MCF 10A (cell line): ENCODE results near the gene CASTOR1. TPM values are rescaled to one million over a fixed set of nuclear protein-coding genes. Genes with fewer than 3 reads are reported as not detected.

ENCODE experiments used
- BruUV-seq: library from RNA; stranded (reverse); fragments of 400-500 nt; replicated peaks from 2 replicates; lab custom pipeline; 2021; lab: Mats Ljungman, UMichigan
- CTCF ChIA-PET: fragments of 300-600 bp; sonication (Branson Sonifier 250); formaldehyde crosslinking; extraction: SDS; loops from one replicate; lab custom pipeline; 2021; ENCODE audit warnings: antibody characterized with exemption, inconsistent platforms; lab: Yijun Ruan, JAX
- POLR2A ChIA-PET: fragments of 300-600, 350-650 bp; sonication (Branson Sonifier 250); formaldehyde crosslinking; extraction: SDS; loops from one replicate; lab custom pipeline; 2020; ENCODE audit warnings: antibody characterized with exemption, inconsistent platforms; lab: Yijun Ruan, JAX
- DNase-seq: peaks from one replicate; pipeline ENCODE4 v3.0.0-alpha.2; 2018; ENCODE audit not compliant: unreplicated experiment
- H3K27ac Mint-ChIP-seq: one replicate; pipeline ENCODE4 v1.8.0; 2022; ENCODE audit warnings: mild to moderate bottlenecking, low read depth, mixed read lengths; ENCODE audit not compliant: unreplicated experiment
- H3K27me3 Mint-ChIP-seq: one replicate; pipeline ENCODE4 v1.8.0; 2022; ENCODE audit warnings: mixed read lengths; ENCODE audit not compliant: insufficient read depth, unreplicated experiment
- H3K36me3 Mint-ChIP-seq: one replicate; pipeline ENCODE4 v1.8.0; 2022; ENCODE audit warnings: mild to moderate bottlenecking, moderate library complexity, mixed read lengths; ENCODE audit not compliant: insufficient read depth, unreplicated experiment
- H3K4me1 Mint-ChIP-seq: one replicate; pipeline ENCODE4 v1.8.0; 2022; ENCODE audit warnings: mixed read lengths; ENCODE audit not compliant: insufficient read depth, unreplicated experiment
- H3K4me3 Mint-ChIP-seq: one replicate; pipeline ENCODE4 v1.8.0; 2022; ENCODE audit warnings: mild to moderate bottlenecking, moderate library complexity, mixed read lengths; ENCODE audit not compliant: unreplicated experiment
- H3K9me3 Mint-ChIP-seq: one replicate; pipeline ENCODE4 v1.8.0; 2022; ENCODE audit warnings: mixed read lengths; ENCODE audit not compliant: unreplicated experiment
- intact Hi-C: fragments of 100-400 bp; cut with micrococcal nuclease; formaldehyde crosslinking; loops from 2 replicates; pipeline ENCODE4 v1.14.1; 2022
- total RNA-seq: library from RNA; stranded (reverse); gene quantifications from 2 replicates; pipeline ENCODE4 v1.2.3, GENCODE V29; 2022
- TF ChIP-seq, protein P1 (sequence below): fragments of 200-600 bp; IDR thresholded peaks from one replicate; pipeline ENCODE4 v1.8.0; 2022; ENCODE audit warnings: antibody characterized with exemption, mild to moderate bottlenecking; ENCODE audit not compliant: unreplicated experiment

Gene CASTOR1
- total RNA-seq, 1 experiment from 2014 or later, result 1.2 TPM

DNA sequence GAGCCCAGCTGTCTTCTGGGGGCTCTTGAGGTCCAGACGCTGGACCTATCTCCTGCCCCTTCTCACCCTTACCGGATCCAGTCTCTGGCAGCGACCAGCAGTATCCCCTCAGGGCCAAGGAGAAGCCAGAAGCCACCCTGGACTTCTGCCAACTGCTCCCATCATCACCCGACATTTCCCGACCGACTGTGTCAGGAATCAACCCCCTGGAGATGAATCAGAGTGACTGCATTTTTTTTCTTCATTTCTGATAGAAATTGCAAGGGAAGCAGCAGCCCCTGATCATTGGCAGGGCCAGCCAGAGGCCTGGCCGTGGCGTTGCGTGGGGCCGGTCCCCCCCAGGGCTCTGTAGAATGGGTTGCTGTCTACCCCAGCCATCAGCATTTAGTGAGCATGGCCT, 37.6 kb downstream of the CASTOR1 start:
- Mint-ChIP-seq H3K36me3 (peaks cover 6% of the 10 kb centered on the region), H3K9me3 (no peaks in the 10 kb centered on the region), H3K4me1 (peaks cover 19% of the 10 kb centered on the region), H3K4me3 (no peak overlapping the region), H3K27ac (no peak overlapping the region), H3K27me3 (no peaks in the 10 kb centered on the region)
- intact Hi-C loops, result no loop called here
- POLR2A ChIA-PET, result interaction anchor here (0.7 to 1.2 kb wide), 2 partner anchors 45 to 55 kb away, joined by 3 to 6 read pairs; no protein-coding TSS in a partner anchor
- TF ChIP-seq, protein P1, sequence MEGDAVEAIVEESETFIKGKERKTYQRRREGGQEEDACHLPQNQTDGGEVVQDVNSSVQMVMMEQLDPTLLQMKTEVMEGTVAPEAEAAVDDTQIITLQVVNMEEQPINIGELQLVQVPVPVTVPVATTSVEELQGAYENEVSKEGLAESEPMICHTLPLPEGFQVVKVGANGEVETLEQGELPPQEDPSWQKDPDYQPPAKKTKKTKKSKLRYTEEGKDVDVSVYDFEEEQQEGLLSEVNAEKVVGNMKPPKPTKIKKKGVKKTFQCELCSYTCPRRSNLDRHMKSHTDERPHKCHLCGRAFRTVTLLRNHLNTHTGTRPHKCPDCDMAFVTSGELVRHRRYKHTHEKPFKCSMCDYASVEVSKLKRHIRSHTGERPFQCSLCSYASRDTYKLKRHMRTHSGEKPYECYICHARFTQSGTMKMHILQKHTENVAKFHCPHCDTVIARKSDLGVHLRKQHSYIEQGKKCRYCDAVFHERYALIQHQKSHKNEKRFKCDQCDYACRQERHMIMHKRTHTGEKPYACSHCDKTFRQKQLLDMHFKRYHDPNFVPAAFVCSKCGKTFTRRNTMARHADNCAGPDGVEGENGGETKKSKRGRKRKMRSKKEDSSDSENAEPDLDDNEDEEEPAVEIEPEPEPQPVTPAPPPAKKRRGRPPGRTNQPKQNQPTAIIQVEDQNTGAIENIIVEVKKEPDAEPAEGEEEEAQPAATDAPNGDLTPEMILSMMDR, result no peak
- no TSS peak for BruUV-seq
- peak; percentile 67 for DNase-seq
- CTCF ChIA-PET, result interaction anchor here (0.7 to 2.3 kb wide), 2 partner anchors 11 to 1004 kb away, joined by 3 to 7 read pairs; no protein-coding TSS in a partner anchor

DNA sequence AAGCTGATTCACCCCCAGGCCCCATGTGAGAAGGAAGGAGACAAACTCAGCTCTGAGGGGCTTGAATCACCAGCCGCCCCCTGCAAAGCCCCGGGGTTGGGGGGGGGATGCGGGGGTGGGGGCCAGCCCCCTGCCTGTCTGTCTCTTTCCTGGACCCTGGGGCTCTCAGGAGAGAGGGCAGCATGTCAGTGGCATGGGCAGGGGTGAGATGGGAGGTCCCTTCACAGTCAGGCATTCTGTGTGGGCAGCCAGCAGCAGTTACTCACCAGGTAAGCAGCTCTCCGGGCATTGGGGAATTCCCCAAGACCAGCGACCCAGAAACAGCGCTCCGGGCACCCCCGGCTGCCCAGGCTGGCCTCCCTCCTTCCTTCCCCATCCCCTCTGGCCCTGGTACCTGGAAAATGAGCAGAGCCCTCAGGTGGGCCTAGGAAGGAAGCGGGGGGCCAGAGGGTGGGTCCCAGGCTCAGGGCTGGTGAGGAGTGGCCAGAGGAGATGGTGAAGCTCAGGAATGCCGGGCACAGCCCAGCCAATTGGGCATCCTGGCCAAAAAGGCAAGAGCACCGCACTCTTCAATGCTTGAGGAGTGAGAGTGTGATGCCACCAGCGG, 38.5 kb downstream of the CASTOR1 start:
- TF ChIP-seq, protein P1, result no peak
- peak; percentile 80 for DNase-seq
- peaks cover 6% of the 10 kb centered on the region for H3K36me3 Mint-ChIP-seq
- H3K27me3 Mint-ChIP-seq, result no peaks in the 10 kb centered on the region
- H3K4me1 Mint-ChIP-seq, result peaks cover 27% of the 10 kb centered on the region
- no peak overlapping the region for H3K27ac Mint-ChIP-seq
- intact Hi-C loops, result no loop called here
- POLR2A ChIA-PET, result interaction anchor here (0.7 to 1.2 kb wide), 5 partner anchors 17 to 160 kb away, joined by 3 to 6 read pairs (median 3); no protein-coding TSS in a partner anchor
- BruUV-seq, result no TSS peak
- H3K9me3 Mint-ChIP-seq, result no peaks in the 10 kb centered on the region
- no peak overlapping the region for H3K4me3 Mint-ChIP-seq
- CTCF ChIA-PET, result interaction anchor here (0.6 to 2.3 kb wide), 5 partner anchors 12 to 1005 kb away, joined by 3 to 7 read pairs (median 3); no protein-coding TSS in a partner anchor

DNA sequence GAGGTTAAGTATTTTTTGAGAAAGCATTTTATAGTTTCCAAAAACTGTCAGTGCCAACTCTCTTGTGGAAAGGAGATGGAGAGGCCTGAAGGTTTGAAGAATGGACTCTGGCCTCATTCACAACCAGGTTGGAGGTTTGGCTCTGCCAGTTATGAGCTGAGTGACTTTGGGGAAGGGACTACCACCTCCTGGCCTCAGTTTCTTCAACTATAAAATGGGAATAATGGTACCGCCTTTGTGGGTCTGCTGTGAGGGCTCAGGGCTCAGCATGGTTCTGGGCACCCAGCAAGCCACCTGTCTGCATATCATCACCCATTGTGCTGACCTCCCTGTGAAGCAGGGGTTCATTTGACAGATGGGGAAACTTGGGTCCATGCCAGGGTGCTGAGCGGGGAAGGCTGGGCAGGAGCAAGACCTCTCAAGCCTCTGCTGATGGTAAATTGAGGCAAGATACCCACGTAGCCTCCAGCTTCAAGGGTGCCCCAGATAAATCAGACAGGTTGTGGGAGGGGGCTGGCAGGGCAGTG, 39.2 kb downstream of the CASTOR1 start:
- Mint-ChIP-seq H3K4me1 (peaks cover 27% of the 10 kb centered on the region), H3K4me3 (no peak overlapping the region), H3K27me3 (no peaks in the 10 kb centered on the region), H3K27ac (no peak overlapping the region), H3K9me3 (no peaks in the 10 kb centered on the region), H3K36me3 (peaks cover 6% of the 10 kb centered on the region)
- ChIA-PET POLR2A (interaction anchor here (0.6 to 1.1 kb wide), 3 partner anchors 18 to 161 kb away, joined by 3 read pairs; no protein-coding TSS in a partner anchor), CTCF (interaction anchor here (0.6 to 2.3 kb wide), 4 partner anchors 13 to 171 kb away, joined by 3 to 7 read pairs (median 4); no protein-coding TSS in a partner anchor)
- no peak for DNase-seq
- intact Hi-C loops, result no loop called here
- TF ChIP-seq, protein P1, result no peak
- no TSS peak for BruUV-seq
